Neural progenitor cell (in vitro differentiated cells): ENCODE measurements around the gene ZNF528. TPM values are rescaled to one million over a fixed set of nuclear protein-coding genes. Genes with fewer than 3 reads are reported as not detected.

Experiments used
- DNase-seq: peaks from one replicate; pipeline ENCODE4 v3.0.0-alpha.2; 2016; ENCODE audit warnings: low spot score
- H2AFZ ChIP-seq: fragments of 200-600 bp; sonication (generic); replicated peaks from 2 replicates; pipeline ENCODE4 v1.6.1; 2016; ENCODE audit warnings: antibody characterized with exemption
- H3F3A ChIP-seq: fragments of 200-600 bp; sonication (generic); 2 replicates; pipeline ENCODE4 v1.6.1; 2016; ENCODE audit warnings: antibody characterized with exemption, low read depth
- H3K27ac ChIP-seq: fragments of 200-600 bp; sonication (generic); 2 replicates; pipeline ENCODE4 v1.5.1; 2016; ENCODE audit warnings: mild to moderate bottlenecking
- H3K27me3 ChIP-seq: fragments of 200-600 bp; sonication (generic); 2 replicates; pipeline ENCODE4 v1.6.1; 2016; ENCODE audit warnings: mild to moderate bottlenecking, moderate library complexity
- H3K36me3 ChIP-seq: fragments of 200-600 bp; sonication (generic); 2 replicates; pipeline ENCODE4 v1.5.1; 2016
- H3K4me1 ChIP-seq: fragments of 200-600 bp; sonication (generic); 2 replicates; pipeline ENCODE4 v1.6.1; 2016; ENCODE audit warnings: mixed run types
- H3K4me2 ChIP-seq: fragments of 200-600 bp; sonication (generic); 2 replicates; pipeline ENCODE4 v1.6.1; 2016
- H3K4me3 ChIP-seq: fragments of 200-600 bp; sonication (generic); 2 replicates; pipeline ENCODE4 v1.5.1; 2016
- H3K79me2 ChIP-seq: fragments of 200-600 bp; sonication (generic); 2 replicates; pipeline ENCODE4 v1.6.1; 2016; ENCODE audit warnings: low read depth
- H3K9ac ChIP-seq: fragments of 200-600 bp; sonication (generic); 2 replicates; pipeline ENCODE4 v1.6.1; 2016
- H3K9me3 ChIP-seq: fragments of 200-600 bp; sonication (generic); 2 replicates; pipeline ENCODE4 v1.5.1; 2016; ENCODE audit warnings: low read depth
- H4K20me1 ChIP-seq: fragments of 200-600 bp; sonication (generic); 2 replicates; pipeline ENCODE4 v1.6.1; 2016; ENCODE audit warnings: low read depth
- H3K27ac Mint-ChIP-seq: 3 replicates; pipeline ENCODE4 v1.8.0; 2021; ENCODE audit warnings: mixed read lengths
- H3K27me3 Mint-ChIP-seq: 2 replicates; pipeline ENCODE4 v1.8.0; 2022; ENCODE audit warnings: low read depth, mild to moderate bottlenecking, inconsistent platforms, moderate library complexity, mixed read lengths; ENCODE audit not compliant: insufficient read depth
- H3K36me3 Mint-ChIP-seq: 3 replicates; pipeline ENCODE4 v1.8.0; 2021; ENCODE audit warnings: mixed read lengths
- H3K4me1 Mint-ChIP-seq: 3 replicates; pipeline ENCODE4 v1.8.0; 2021; ENCODE audit warnings: mixed read lengths
- H3K4me3 Mint-ChIP-seq: 3 replicates; pipeline ENCODE4 v1.8.0; 2021; ENCODE audit warnings: mild to moderate bottlenecking, moderate library complexity, mixed read lengths
- H3K9me3 Mint-ChIP-seq: 3 replicates; pipeline ENCODE4 v1.8.0; 2020; ENCODE audit warnings: mixed read lengths
- CTCF ChIP-seq: fragments of 200-600 bp; sonication (generic); IDR thresholded peaks from 2 replicates; pipeline ENCODE4 v1.5.1; 2017; ENCODE audit warnings: antibody characterized with exemption, mild to moderate bottlenecking
- EZH2 ChIP-seq: fragments of 200-600 bp; sonication (generic); IDR thresholded peaks from 2 replicates; pipeline ENCODE4 v1.6.1; 2017; ENCODE audit warnings: antibody characterized with exemption, mild to moderate bottlenecking, moderate library complexity
- EZH2phosphoT487 ChIP-seq: fragments of 200-600 bp; sonication (generic); IDR thresholded peaks from 2 replicates; pipeline ENCODE4 v1.6.1; 2017; ENCODE audit warnings: antibody characterized with exemption
- total RNA-seq: library from RNA; depleted of rRNA; stranded (reverse); fragments of >200 nt; gene quantifications from 2 replicates; pipeline ENCODE4 v1.2.3, GENCODE V29; 2015; ENCODE audit warnings: low replicate concordance

ZNF528 gene
- total RNA-seq, 1 donor from 2014 or later: 29.8 TPM

- H3K4me2 ChIP-seq: peak within 1 kb of the TSS; percentile 72
- H3K36me3 Mint-ChIP-seq: peaks cover 43% of the 10 kb centered on the region
- H3K9me3 Mint-ChIP-seq: peaks cover 64% of the 10 kb centered on the region
- peaks cover 14% of the 10 kb centered on the region for H3K9me3 ChIP-seq
- H3K4me3 ChIP-seq: peak within 1 kb of the TSS; percentile 60
- H3F3A ChIP-seq: no peaks in the 10 kb centered on the region
- H3K4me1 ChIP-seq: no peaks in the 10 kb centered on the region
- peaks cover 16% of the 10 kb centered on the region for H3K36me3 ChIP-seq
- no peaks in the 10 kb centered on the region for H3K27me3 ChIP-seq
- H3K4me1 Mint-ChIP-seq: no peaks in the 10 kb centered on the region
- TF ChIP-seq CTCF: no peak
- no peak for TF ChIP-seq EZH2phosphoT487
- no peak within 1 kb of the TSS for H3K4me3 Mint-ChIP-seq
- H3K27me3 Mint-ChIP-seq: peaks cover 4% of the 10 kb centered on the region
- H2AFZ ChIP-seq: peak within 1 kb of the TSS; percentile 62
- H4K20me1 ChIP-seq: no peaks in the 10 kb centered on the region
- H3K27ac ChIP-seq: peak within 1 kb of the TSS; percentile 82
- H3K9ac ChIP-seq: peak within 1 kb of the TSS; percentile 66
- peaks cover 18% of the 10 kb centered on the region for H3K79me2 ChIP-seq
- no peak within 1 kb of the TSS for H3K27ac Mint-ChIP-seq
- DNase-seq: peak; percentile 93
Observed at GRCh38 chr19:52369559-52370340, 27.9 kb upstream of the ZNF528 start, which contains the start of gene ZNF880. TSS of gene ZNF880 (plus strand) at chr19:52369923. CDS start at chr19:52369966, 43 bp downstream.

GRCh38 chr19:52370341-52370710 is 27.3 kb upstream of the ZNF528 start:
- Histone ChIP-seq H3K36me3 (peaks cover 16% of the 10 kb centered on the region), H3K9me3 (peaks cover 9% of the 10 kb centered on the region), H3K9ac (peak overlapping the region; percentile 66), H2AFZ (peak overlapping the region; percentile 62), H3K27ac (peak overlapping the region; percentile 82), H3K4me2 (peak overlapping the region; percentile 72), H3K27me3 (no peaks in the 10 kb centered on the region), H3F3A (no peaks in the 10 kb centered on the region), H3K4me1 (no peaks in the 10 kb centered on the region), H3K4me3 (peak overlapping the region; percentile 60), H3K79me2 (peaks cover 18% of the 10 kb centered on the region), H4K20me1 (no peaks in the 10 kb centered on the region)
- no peak overlapping the region for H3K27ac Mint-ChIP-seq
- H3K36me3 Mint-ChIP-seq: peaks cover 44% of the 10 kb centered on the region
- peaks cover 4% of the 10 kb centered on the region for H3K27me3 Mint-ChIP-seq
- TF ChIP-seq CTCF (no peak), EZH2 (no peak), EZH2phosphoT487 (no peak)
- no peak for DNase-seq
- H3K4me1 Mint-ChIP-seq: no peaks in the 10 kb centered on the region
- no peak overlapping the region for H3K4me3 Mint-ChIP-seq
- peaks cover 63% of the 10 kb centered on the region for H3K9me3 Mint-ChIP-seq

GRCh38 chr19:52391135-52391534 is 6.5 kb upstream of the ZNF528 start:
- Histone ChIP-seq H3K27me3 (no peaks in the 10 kb centered on the region), H3K4me2 (no peak overlapping the region), H3K4me1 (no peaks in the 10 kb centered on the region), H3K4me3 (no peak overlapping the region), H3F3A (no peaks in the 10 kb centered on the region), H4K20me1 (no peaks in the 10 kb centered on the region), H3K36me3 (no peaks in the 10 kb centered on the region), H2AFZ (no peak overlapping the region), H3K79me2 (peaks cover 1% of the 10 kb centered on the region), H3K9me3 (no peaks in the 10 kb centered on the region), H3K27ac (no peak overlapping the region), H3K9ac (no peak overlapping the region)
- Mint-ChIP-seq H3K27ac (no peak overlapping the region), H3K9me3 (peaks cover 63% of the 10 kb centered on the region), H3K36me3 (peaks cover 7% of the 10 kb centered on the region), H3K4me1 (no peaks in the 10 kb centered on the region), H3K27me3 (no peaks in the 10 kb centered on the region), H3K4me3 (no peak overlapping the region)
- peak; percentile 8 for TF ChIP-seq CTCF
- TF ChIP-seq EZH2: no peak
- no peak for DNase-seq
